Hepatocyte (in vitro differentiated cells): ENCODE results near the gene TSHB.

ENCODE experiments used
- EZH2 ChIP-seq: fragments of 200-600 bp; sonication (generic); IDR thresholded peaks from 2 replicates; pipeline ENCODE4 v1.6.1; 2016; ENCODE audit warnings: antibody characterized with exemption, mild to moderate bottlenecking, borderline replicate concordance
- EZH2phosphoT487 ChIP-seq: fragments of 200-600 bp; sonication (generic); IDR thresholded peaks from one replicate; pipeline ENCODE4 v1.6.1; 2018; ENCODE audit warnings: antibody characterized with exemption, mild to moderate bottlenecking, low read depth, moderate library complexity; ENCODE audit not compliant: unreplicated experiment, severe bottlenecking
- TF ChIP-seq, protein P1 (sequence below): fragments of 200-600 bp; sonication (generic); IDR thresholded peaks from 2 replicates; pipeline ENCODE4 v1.5.1; 2016; ENCODE audit warnings: antibody characterized with exemption, mild to moderate bottlenecking; ENCODE audit not compliant: poor library complexity

DNA sequence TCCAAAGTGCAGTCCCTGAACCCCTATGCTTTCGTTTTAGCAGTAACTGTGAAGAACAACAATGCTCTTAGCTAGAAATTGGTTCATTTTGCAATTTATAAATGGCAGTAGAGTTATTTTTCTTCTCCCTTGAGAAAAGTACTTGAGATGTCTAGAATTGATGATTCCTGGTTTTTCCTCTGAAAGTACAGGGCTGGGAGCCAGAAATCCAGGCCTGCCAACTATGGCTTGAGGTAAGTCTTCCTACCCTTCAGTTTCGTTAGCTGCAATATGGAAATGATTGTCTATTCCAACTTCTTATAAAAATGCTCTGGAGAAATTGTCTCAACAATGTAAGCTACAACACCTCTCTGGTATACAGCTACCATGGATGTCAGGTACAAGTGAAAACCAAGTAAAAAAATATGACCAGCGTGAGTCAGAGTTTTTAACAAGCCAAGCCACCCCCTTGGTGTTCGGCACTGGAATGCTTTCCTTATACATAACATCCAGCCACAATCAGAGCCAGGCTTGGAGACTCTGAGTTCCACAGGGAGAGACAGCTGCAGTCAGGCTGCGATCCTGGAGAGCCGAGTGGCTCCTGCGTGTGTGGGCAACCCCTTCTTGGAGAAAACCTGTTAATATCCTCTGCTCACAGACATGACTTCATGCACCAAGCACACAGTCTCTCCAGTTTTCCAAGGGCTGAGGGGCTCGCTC is 37.7 kb downstream of the TSHB start:
- no peak for TF ChIP-seq EZH2
- TF ChIP-seq, protein P1, sequence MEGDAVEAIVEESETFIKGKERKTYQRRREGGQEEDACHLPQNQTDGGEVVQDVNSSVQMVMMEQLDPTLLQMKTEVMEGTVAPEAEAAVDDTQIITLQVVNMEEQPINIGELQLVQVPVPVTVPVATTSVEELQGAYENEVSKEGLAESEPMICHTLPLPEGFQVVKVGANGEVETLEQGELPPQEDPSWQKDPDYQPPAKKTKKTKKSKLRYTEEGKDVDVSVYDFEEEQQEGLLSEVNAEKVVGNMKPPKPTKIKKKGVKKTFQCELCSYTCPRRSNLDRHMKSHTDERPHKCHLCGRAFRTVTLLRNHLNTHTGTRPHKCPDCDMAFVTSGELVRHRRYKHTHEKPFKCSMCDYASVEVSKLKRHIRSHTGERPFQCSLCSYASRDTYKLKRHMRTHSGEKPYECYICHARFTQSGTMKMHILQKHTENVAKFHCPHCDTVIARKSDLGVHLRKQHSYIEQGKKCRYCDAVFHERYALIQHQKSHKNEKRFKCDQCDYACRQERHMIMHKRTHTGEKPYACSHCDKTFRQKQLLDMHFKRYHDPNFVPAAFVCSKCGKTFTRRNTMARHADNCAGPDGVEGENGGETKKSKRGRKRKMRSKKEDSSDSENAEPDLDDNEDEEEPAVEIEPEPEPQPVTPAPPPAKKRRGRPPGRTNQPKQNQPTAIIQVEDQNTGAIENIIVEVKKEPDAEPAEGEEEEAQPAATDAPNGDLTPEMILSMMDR: no peak
- no peak for TF ChIP-seq EZH2phosphoT487
